Ishikawa (cell line): Measurements from ENCODE around the gene MED12L.

Experiments used
- CEBPB ChIP-seq: IDR thresholded peaks from 2 replicates; pipeline ENCODE4 v1.6.1; 2012
- CREB1 ChIP-seq: IDR thresholded peaks from 2 replicates; pipeline ENCODE4 v1.6.1; 2012; ENCODE audit warnings: low read depth
- EGR1 ChIP-seq: IDR thresholded peaks from 2 replicates; pipeline ENCODE4 v1.6.1; 2012
- EP300 ChIP-seq: IDR thresholded peaks from 2 replicates; pipeline ENCODE4 v1.6.1; 2012; ENCODE audit warnings: borderline replicate concordance
- FOXM1 ChIP-seq: IDR thresholded peaks from 2 replicates; pipeline ENCODE4 v1.6.1; 2012; ENCODE audit warnings: low read depth, borderline replicate concordance
- NFIC ChIP-seq: IDR thresholded peaks from 2 replicates; pipeline ENCODE4 v1.6.1; 2012
- TCF12 ChIP-seq: IDR thresholded peaks from 2 replicates; pipeline ENCODE4 v1.6.1; 2012; ENCODE audit warnings: low read depth
- TEAD4 ChIP-seq: IDR thresholded peaks from 2 replicates; pipeline ENCODE4 v1.6.1; 2012
- YY1 ChIP-seq: IDR thresholded peaks from 2 replicates; pipeline ENCODE4 v1.6.1; 2012; ENCODE audit warnings: low read depth
- TF ChIP-seq, protein P1 (sequence below): IDR thresholded peaks from 2 replicates; pipeline ENCODE4 v1.6.1; 2012
- TF ChIP-seq, protein P2 (sequence below): IDR thresholded peaks from 2 replicates; pipeline ENCODE4 v1.6.1; 2012; ENCODE audit warnings: low read depth, mild to moderate bottlenecking
- TF ChIP-seq, protein P3 (sequence below): IDR thresholded peaks from 2 replicates; pipeline ENCODE4 v1.6.1; 2012

DNA sequence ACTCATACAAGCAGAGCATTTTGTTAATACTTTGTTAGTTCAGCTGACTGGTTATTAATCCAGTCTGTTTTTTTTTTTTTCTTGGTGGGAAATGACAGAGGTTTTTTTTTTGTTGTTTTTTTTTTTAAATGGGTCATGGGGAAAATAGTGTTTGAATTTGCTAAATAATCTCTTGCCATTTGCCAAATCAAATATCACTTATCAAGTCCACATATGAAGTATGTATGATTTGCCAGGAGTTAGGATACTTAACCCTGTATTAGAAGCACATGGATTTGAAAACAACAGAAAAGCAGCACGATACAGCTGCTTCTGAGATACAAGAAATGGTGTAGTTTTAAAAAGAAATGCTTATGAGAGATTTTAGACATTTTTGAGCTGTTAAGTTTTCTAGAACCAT, 171.3 kb downstream of the MED12L start:
- TF ChIP-seq YY1 = no peak
- no peak for TF ChIP-seq FOXM1
- TF ChIP-seq, protein P1, sequence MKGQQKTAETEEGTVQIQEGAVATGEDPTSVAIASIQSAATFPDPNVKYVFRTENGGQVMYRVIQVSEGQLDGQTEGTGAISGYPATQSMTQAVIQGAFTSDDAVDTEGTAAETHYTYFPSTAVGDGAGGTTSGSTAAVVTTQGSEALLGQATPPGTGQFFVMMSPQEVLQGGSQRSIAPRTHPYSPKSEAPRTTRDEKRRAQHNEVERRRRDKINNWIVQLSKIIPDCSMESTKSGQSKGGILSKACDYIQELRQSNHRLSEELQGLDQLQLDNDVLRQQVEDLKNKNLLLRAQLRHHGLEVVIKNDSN = no peak
- TF ChIP-seq, protein P2, sequence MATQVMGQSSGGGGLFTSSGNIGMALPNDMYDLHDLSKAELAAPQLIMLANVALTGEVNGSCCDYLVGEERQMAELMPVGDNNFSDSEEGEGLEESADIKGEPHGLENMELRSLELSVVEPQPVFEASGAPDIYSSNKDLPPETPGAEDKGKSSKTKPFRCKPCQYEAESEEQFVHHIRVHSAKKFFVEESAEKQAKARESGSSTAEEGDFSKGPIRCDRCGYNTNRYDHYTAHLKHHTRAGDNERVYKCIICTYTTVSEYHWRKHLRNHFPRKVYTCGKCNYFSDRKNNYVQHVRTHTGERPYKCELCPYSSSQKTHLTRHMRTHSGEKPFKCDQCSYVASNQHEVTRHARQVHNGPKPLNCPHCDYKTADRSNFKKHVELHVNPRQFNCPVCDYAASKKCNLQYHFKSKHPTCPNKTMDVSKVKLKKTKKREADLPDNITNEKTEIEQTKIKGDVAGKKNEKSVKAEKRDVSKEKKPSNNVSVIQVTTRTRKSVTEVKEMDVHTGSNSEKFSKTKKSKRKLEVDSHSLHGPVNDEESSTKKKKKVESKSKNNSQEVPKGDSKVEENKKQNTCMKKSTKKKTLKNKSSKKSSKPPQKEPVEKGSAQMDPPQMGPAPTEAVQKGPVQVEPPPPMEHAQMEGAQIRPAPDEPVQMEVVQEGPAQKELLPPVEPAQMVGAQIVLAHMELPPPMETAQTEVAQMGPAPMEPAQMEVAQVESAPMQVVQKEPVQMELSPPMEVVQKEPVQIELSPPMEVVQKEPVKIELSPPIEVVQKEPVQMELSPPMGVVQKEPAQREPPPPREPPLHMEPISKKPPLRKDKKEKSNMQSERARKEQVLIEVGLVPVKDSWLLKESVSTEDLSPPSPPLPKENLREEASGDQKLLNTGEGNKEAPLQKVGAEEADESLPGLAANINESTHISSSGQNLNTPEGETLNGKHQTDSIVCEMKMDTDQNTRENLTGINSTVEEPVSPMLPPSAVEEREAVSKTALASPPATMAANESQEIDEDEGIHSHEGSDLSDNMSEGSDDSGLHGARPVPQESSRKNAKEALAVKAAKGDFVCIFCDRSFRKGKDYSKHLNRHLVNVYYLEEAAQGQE = no peak
- TF ChIP-seq CEBPB = no peak
- TF ChIP-seq EP300 = no peak
- TF ChIP-seq TCF12 = no peak
- no peak for TF ChIP-seq EGR1
- TF ChIP-seq NFIC = no peak
- TF ChIP-seq, protein P3, sequence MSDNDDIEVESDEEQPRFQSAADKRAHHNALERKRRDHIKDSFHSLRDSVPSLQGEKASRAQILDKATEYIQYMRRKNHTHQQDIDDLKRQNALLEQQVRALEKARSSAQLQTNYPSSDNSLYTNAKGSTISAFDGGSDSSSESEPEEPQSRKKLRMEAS = no peak
- TF ChIP-seq TEAD4 = no peak
- TF ChIP-seq CREB1 = no peak
